Peyer's patch (tissue), 4 donors: Measurements from ENCODE around the gene TTC39B. TPM values are rescaled to one million over a fixed set of nuclear protein-coding genes. Genes with fewer than 3 reads are reported as not detected.
A peak's percentile ranks its signal among the peaks of the same experiment; 100 is the strongest.
"Not testable (repeated sequence)": the region's sequence is repeated elsewhere in the genome, so short reads cannot be mapped to it uniquely, and the experiment has no call there.

Source experiments
- DNase-seq, 3 donors: peaks; one replicate each; pipeline ENCODE4 v3.0.0-alpha.2; 2017 to 2019
- H3K27ac ChIP-seq, 4 donors: fragments of 200-600 bp; sonication (generic); one replicate each; pipeline ENCODE4 v1.5.1; 2016 to 2019
- H3K27me3 ChIP-seq, 2 donors: fragments of 200-600 bp; sonication (generic); one replicate each; pipeline ENCODE4 v1.5.1; 2019
- H3K36me3 ChIP-seq, 3 donors: fragments of 200-600 bp; sonication (generic); one replicate each; pipeline ENCODE4 v1.5.1; 2016 to 2019
- H3K4me1 ChIP-seq, 4 donors: fragments of 200-600 bp; sonication (generic); one replicate each; pipeline ENCODE4 v1.5.1; 2016 to 2019
- H3K4me3 ChIP-seq, 4 donors: fragments of 200-600 bp; sonication (generic); 1 replicate in 3 of 4; 2 replicates in 1 of 4; pipeline ENCODE4 v1.5.1; 2016 to 2019; ENCODE audit warnings: mild to moderate bottlenecking in 1 of 4
- H3K9me3 ChIP-seq, 4 donors: fragments of 200-600 bp; sonication (generic); one replicate each; pipeline ENCODE4 v1.5.1; 2016 to 2019; ENCODE audit warnings: mild to moderate bottlenecking in 1 of 4
- CTCF ChIP-seq, 6 experiments: fragments of 450-650 bp in 4 of 6; fragments of 200-600 bp in 2 of 6; sonication (generic) in 1 of 6; IDR thresholded peaks; one replicate each; pipeline ENCODE4 v1.5.1; 2017 to 2019; ENCODE audit warnings: antibody characterized with exemption in 6 of 6, mild to moderate bottlenecking in 3 of 6, moderate library complexity in 1 of 6
- POLR2A ChIP-seq, 2 donors: fragments of 450-650 bp; IDR thresholded peaks; one replicate each; pipeline ENCODE4 v1.5.1; 2017; ENCODE audit warnings: antibody characterized with exemption in 2 of 2, mild to moderate bottlenecking in 2 of 2, moderate library complexity in 2 of 2
- total RNA-seq, 4 donors: library from RNA; depleted of rRNA; stranded (reverse); fragments of >200 nt; gene quantifications; one replicate each; pipeline ENCODE4 v1.1.0, GENCODE V29; 2016

The TTC39B gene
- total RNA-seq, 4 donors from 2014 or later, result 17.3 to 44.1 (median 33.1) TPM

- no peak for DNase-seq
- no peak for TF ChIP-seq CTCF (IDR thresholded peaks at IDR 0.05)
- TF ChIP-seq POLR2A (IDR thresholded peaks at IDR 0.05), result no peak
- Histone ChIP-seq H3K4me1 (no peaks in the 10 kb centered on the region), H3K36me3 (no peaks in the 10 kb centered on the region), H3K9me3 (peaks cover 0 to 14% (median 0%) of the 10 kb centered on the region in 4 donors), H3K27ac (no peak overlapping the region), H3K27me3 (no peaks in the 10 kb centered on the region), H3K4me3 (no peak overlapping the region)
Measured at GRCh38 chr9:15238646-15239045, 68.4 kb downstream of the TTC39B start.

- TF ChIP-seq CTCF (IDR thresholded peaks at IDR 0.05), result no peak
- no peak for TF ChIP-seq POLR2A (IDR thresholded peaks at IDR 0.05)
- Histone ChIP-seq H3K9me3 (peaks cover 0 to 14% (median 0%) of the 10 kb centered on the region in 4 donors), H3K27me3 (no peaks in the 10 kb centered on the region), H3K27ac (no peak overlapping the region), H3K36me3 (no peaks in the 10 kb centered on the region), H3K4me3 (no peak overlapping the region), H3K4me1 (no peaks in the 10 kb centered on the region)
- no peak for DNase-seq
Measured at GRCh38 chr9:15235658-15236057, 71.4 kb downstream of the TTC39B start.

- not testable (repeated sequence) for H3K27ac ChIP-seq, H3K4me3 ChIP-seq, DNase-seq, H3K4me1 ChIP-seq, H3K27me3 ChIP-seq, H3K36me3 ChIP-seq
- H3K9me3 ChIP-seq, result peaks cover 0 to 14% (median 0%) of the 10 kb centered on the region in 4 donors
Measured at GRCh38 chr9:15233941-15234490, 73.0 kb downstream of the TTC39B start.

- not testable (repeated sequence) for H3K9me3 ChIP-seq, DNase-seq, H3K36me3 ChIP-seq, H3K4me3 ChIP-seq, H3K27me3 ChIP-seq, H3K27ac ChIP-seq, H3K4me1 ChIP-seq
Measured at GRCh38 chr9:15232706-15233280, 74.2 kb downstream of the TTC39B start.

- Histone ChIP-seq H3K4me1 (no peaks in the 10 kb centered on the region), H3K36me3 (no peaks in the 10 kb centered on the region), H3K9me3 (peaks cover 0 to 5% (median 0%) of the 10 kb centered on the region in 4 donors), H3K27ac (no peak overlapping the region), H3K27me3 (no peaks in the 10 kb centered on the region), H3K4me3 (no peak overlapping the region)
- peak in 5 of 6 experiments; percentile 6 to 59 (median 45) for TF ChIP-seq CTCF (IDR thresholded peaks at IDR 0.05)
- TF ChIP-seq POLR2A (IDR thresholded peaks at IDR 0.05), result no peak
- peak in 1 of 3 donors; percentile 55 for DNase-seq
Measured at GRCh38 chr9:15231788-15232635, 75.0 kb downstream of the TTC39B start.

GRCh38 chr9:15229409-15229808 lies 77.6 kb downstream of the TTC39B start:
- no peak for TF ChIP-seq POLR2A (IDR thresholded peaks at IDR 0.05)
- TF ChIP-seq CTCF (IDR thresholded peaks at IDR 0.05), result no peak
- Histone ChIP-seq H3K36me3 (peaks cover 0 to under 1% (median 0%) of the 10 kb centered on the region in 3 donors), H3K4me1 (no peaks in the 10 kb centered on the region), H3K9me3 (no peaks in the 10 kb centered on the region), H3K27ac (no peak overlapping the region), H3K27me3 (no peaks in the 10 kb centered on the region), H3K4me3 (no peak overlapping the region)
- no peak for DNase-seq
